Measurements from ENCODE around the gene MBD5.

- TF ChIP-seq GATA2 (IDR thresholded peaks at IDR 0.05; ENCODE audit: low read depth, low read length) (no peak), GATA3 (IDR thresholded peaks at IDR 0.05; ENCODE audit: low read depth, low read length) (no peak)
Measured at GRCh38 chr2:148022351-148022750, 1.5 kb downstream of the MBD5 start.

Measured in SH-SY5Y (cell line).